Fibroblast of peridontal ligament (primary cell): Measurements from ENCODE around the gene TTLL12.

Source experiments
- DNase-seq: peaks from one replicate; pipeline ENCODE4 v3.0.0-alpha.2; 2010; ENCODE audit errors: extremely low read depth

The TTLL12 gene

GRCh38 chr22:43173566-43173965 is 13.4 kb downstream of the TTLL12 start:
- no peak for DNase-seq

GRCh38 chr22:43172191-43172590 is 14.7 kb downstream of the TTLL12 start:
- DNase-seq = no peak

GRCh38 chr22:43171607-43172006 is 15.3 kb downstream of the TTLL12 start:
- DNase-seq = no peak

GRCh38 chr22:43171019-43171491 is 15.9 kb downstream of the TTLL12 start:
- DNase-seq = no peak

- DNase-seq = no peak
Observed at GRCh38 chr22:43170131-43170480, 16.8 kb downstream of the TTLL12 start.

- DNase-seq = no peak
Observed at GRCh38 chr22:43169310-43170130, 17.4 kb downstream of the TTLL12 start.

GRCh38 chr22:43168471-43169309 is 18.2 kb downstream of the TTLL12 start:
- DNase-seq = peak; percentile 56

- DNase-seq = no peak
Observed at GRCh38 chr22:43167001-43167589, 19.8 kb downstream of the TTLL12 start.

GRCh38 chr22:43166132-43166930 is 20.6 kb downstream of the TTLL12 start:
- no peak for DNase-seq

GRCh38 chr22:43164636-43165035 is 22.3 kb downstream of the TTLL12 start:
- no peak for DNase-seq

GRCh38 chr22:43163241-43163795 is 23.6 kb downstream of the TTLL12 start:
- DNase-seq = no peak

GRCh38 chr22:43162412-43163150 is 24.4 kb downstream of the TTLL12 start:
- no peak for DNase-seq

GRCh38 chr22:43160497-43161126 is 26.3 kb downstream of the TTLL12 start:
- DNase-seq = no peak

- DNase-seq = no peak
Observed at GRCh38 chr22:43159484-43160178, 27.3 kb downstream of the TTLL12 start.

- DNase-seq = no peak
Observed at GRCh38 chr22:43158778-43159483, 28.0 kb downstream of the TTLL12 start.

GRCh38 chr22:43157874-43158546 is 28.9 kb downstream of the TTLL12 start:
- DNase-seq = no peak

- DNase-seq = no peak
Observed at GRCh38 chr22:43156413-43156812, 30.5 kb downstream of the TTLL12 start.

GRCh38 chr22:43155789-43156188 is 31.1 kb downstream of the TTLL12 start:
- DNase-seq = no peak
